ENCODE results near the gene VAC14. TPM values are rescaled to one million over a fixed set of nuclear protein-coding genes. Genes with fewer than 3 reads are reported as not detected.

Gene VAC14
- total RNA-seq, 1 experiment from 2014 or later = 65.5 TPM

DNA sequence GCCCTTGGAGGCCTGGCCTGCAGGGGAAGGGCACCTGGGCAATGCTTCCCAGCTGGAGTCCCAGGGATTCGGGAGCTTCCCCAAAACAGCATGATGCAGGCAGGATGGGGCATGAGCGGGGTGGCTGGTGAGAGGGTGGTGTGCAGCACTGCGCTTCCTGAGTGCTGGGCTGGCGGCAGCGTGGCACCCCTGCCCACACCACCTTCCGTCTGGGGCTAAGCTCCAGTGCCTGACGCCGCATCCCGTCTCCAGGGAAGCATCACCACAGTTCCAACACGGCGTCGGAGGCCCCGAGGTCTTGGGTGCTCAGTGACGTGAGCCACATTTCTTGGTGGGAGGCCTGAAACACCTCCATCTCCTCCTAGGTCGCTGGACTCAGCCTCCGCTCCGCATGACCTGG lies 101.3 kb downstream of the VAC14 start:
- no peaks in the 10 kb centered on the region for H3K9me3 ChIP-seq (ENCODE audit: low read length)
- no peak for DNase-seq
- BruUV-seq (replicated peaks) = no TSS peak
- no peak overlapping the region for H2AFZ ChIP-seq (ENCODE audit: low read length)
- H3F3A ChIP-seq (ENCODE audit: low read length, unreplicated experiment) = no peaks in the 10 kb centered on the region
- ChIA-PET CTCF (no interaction called here), POLR2A (ENCODE audit: unreplicated experiment) (no interaction called here)
- H3K79me2 ChIP-seq (ENCODE audit: low read length) = no peaks in the 10 kb centered on the region
- H3K9ac ChIP-seq (ENCODE audit: low read length) = no peak overlapping the region
- no peaks in the 10 kb centered on the region for H3K27me3 ChIP-seq (ENCODE audit: low read length)
- no peaks in the 10 kb centered on the region for H3K9me2 ChIP-seq (replicated peaks; ENCODE audit: low read length)
- no peak overlapping the region for H3K4me2 ChIP-seq (ENCODE audit: low read length)
- no peak overlapping the region for H3K27ac ChIP-seq (ENCODE audit: low read length)
- no peak for ATAC-seq
- peaks cover 25% of the 10 kb centered on the region for H3K4me1 ChIP-seq (ENCODE audit: insufficient read depth, low read length)
- intact Hi-C loops (cut with micrococcal nuclease) = loop anchor here (10.0 kb wide), 1 partner anchor 75 kb away; no protein-coding TSS in a partner anchor
- no peak overlapping the region for H3K4me3 ChIP-seq (ENCODE audit: low read length)
- TF ChIP-seq, protein P1, sequence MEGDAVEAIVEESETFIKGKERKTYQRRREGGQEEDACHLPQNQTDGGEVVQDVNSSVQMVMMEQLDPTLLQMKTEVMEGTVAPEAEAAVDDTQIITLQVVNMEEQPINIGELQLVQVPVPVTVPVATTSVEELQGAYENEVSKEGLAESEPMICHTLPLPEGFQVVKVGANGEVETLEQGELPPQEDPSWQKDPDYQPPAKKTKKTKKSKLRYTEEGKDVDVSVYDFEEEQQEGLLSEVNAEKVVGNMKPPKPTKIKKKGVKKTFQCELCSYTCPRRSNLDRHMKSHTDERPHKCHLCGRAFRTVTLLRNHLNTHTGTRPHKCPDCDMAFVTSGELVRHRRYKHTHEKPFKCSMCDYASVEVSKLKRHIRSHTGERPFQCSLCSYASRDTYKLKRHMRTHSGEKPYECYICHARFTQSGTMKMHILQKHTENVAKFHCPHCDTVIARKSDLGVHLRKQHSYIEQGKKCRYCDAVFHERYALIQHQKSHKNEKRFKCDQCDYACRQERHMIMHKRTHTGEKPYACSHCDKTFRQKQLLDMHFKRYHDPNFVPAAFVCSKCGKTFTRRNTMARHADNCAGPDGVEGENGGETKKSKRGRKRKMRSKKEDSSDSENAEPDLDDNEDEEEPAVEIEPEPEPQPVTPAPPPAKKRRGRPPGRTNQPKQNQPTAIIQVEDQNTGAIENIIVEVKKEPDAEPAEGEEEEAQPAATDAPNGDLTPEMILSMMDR (conservative IDR thresholded peaks at IDR 0.05; ENCODE audit: low read depth, low read length) = no peak
- no peaks in the 10 kb centered on the region for H3K36me3 ChIP-seq (ENCODE audit: low read depth, low read length)
- H4K20me1 ChIP-seq (ENCODE audit: low read length) = no peaks in the 10 kb centered on the region

DNA sequence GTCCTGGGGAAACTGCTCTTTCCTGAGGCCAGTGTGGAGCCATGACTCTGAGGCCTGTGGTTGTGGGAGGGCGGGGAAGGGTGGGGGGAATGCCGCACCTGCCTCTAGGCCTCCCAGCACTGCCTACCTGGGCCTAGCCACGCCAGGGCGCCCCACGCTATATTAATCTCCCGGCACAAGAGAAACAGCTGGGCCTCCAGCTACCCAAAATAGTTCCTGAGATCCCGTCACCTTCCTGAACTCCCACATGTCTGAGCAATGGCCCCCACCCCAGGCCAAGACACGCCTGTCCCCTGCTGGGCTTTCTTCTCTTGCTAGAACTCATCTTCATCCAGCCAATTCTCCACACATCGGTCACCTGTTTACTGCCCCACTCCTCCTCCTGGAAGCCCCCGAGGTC lies 102.1 kb downstream of the VAC14 start:
- ChIA-PET POLR2A (ENCODE audit: unreplicated experiment) (no interaction called here), CTCF (no interaction called here)
- H3F3A ChIP-seq (ENCODE audit: low read length, unreplicated experiment) = no peaks in the 10 kb centered on the region
- no peaks in the 10 kb centered on the region for H3K9me3 ChIP-seq (ENCODE audit: low read length)
- no peak overlapping the region for H2AFZ ChIP-seq (ENCODE audit: low read length)
- H3K36me3 ChIP-seq (ENCODE audit: low read depth, low read length) = no peaks in the 10 kb centered on the region
- no peak overlapping the region for H3K9ac ChIP-seq (ENCODE audit: low read length)
- no peaks in the 10 kb centered on the region for H3K9me2 ChIP-seq (replicated peaks; ENCODE audit: low read length)
- no peaks in the 10 kb centered on the region for H4K20me1 ChIP-seq (ENCODE audit: low read length)
- BruUV-seq (replicated peaks) = no TSS peak
- H3K27me3 ChIP-seq (ENCODE audit: low read length) = no peaks in the 10 kb centered on the region
- H3K4me3 ChIP-seq (ENCODE audit: low read length) = no peak overlapping the region
- no peak overlapping the region for H3K4me2 ChIP-seq (ENCODE audit: low read length)
- no peaks in the 10 kb centered on the region for H3K79me2 ChIP-seq (ENCODE audit: low read length)
- DNase-seq = no peak
- TF ChIP-seq, protein P1 (conservative IDR thresholded peaks at IDR 0.05; ENCODE audit: low read depth, low read length) = no peak
- TF ChIP-seq EZH2 (IDR thresholded peaks at IDR 0.05; ENCODE audit: low read length, unreplicated experiment) = no peak
- TF ChIP-seq EZH2phosphoT487 (IDR thresholded peaks at IDR 0.05; ENCODE audit: borderline replicate concordance, low read length) = no peak
- H3K27ac ChIP-seq (ENCODE audit: low read length) = no peak overlapping the region
- H3K4me1 ChIP-seq (ENCODE audit: insufficient read depth, low read length) = peaks cover 32% of the 10 kb centered on the region
- intact Hi-C loops (cut with micrococcal nuclease) = loop anchor here (10.0 kb wide), 1 partner anchor 76 kb away; no protein-coding TSS in a partner anchor
- no peak for ATAC-seq

DNA sequence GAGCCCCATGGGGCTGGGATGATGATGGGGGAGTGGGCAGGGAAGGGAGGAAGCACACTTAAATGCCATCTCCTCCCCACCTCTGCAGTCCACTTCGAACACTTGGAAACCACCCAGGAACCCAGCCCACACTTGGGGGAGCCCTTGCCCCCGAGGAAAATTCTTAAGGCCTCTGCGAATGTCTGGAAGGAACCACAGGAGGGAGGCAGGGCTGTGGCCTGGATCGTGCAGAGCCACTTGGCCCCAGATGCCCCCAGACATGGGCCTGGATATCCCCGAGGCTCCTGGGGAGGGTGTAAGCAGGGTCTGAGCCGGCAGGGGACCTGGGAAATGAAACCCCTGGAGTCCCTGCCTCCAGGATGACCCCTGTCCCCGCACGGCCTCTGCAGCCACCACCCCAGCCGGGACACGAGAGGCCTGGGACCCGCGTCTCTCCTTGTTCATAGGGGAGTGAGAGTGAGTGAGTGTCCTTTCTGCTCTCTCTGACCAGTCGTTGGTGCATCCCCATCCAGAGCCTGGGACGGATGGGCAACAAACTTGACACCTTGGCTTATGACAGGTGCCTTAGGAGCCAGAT lies 103.3 kb downstream of the VAC14 start:
- intact Hi-C loops (cut with micrococcal nuclease) = loop anchor here (10.0 kb wide), 1 partner anchor 77 kb away; no protein-coding TSS in a partner anchor
- no peak overlapping the region for H3K4me2 ChIP-seq (ENCODE audit: low read length)
- H3K36me3 ChIP-seq (ENCODE audit: low read depth, low read length) = no peaks in the 10 kb centered on the region
- H4K20me1 ChIP-seq (ENCODE audit: low read length) = no peaks in the 10 kb centered on the region
- no peaks in the 10 kb centered on the region for H3K79me2 ChIP-seq (ENCODE audit: low read length)
- H3K9ac ChIP-seq (ENCODE audit: low read length) = no peak overlapping the region
- no peak overlapping the region for H3K4me3 ChIP-seq (ENCODE audit: low read length)
- BruUV-seq (replicated peaks) = no TSS peak
- ATAC-seq (no peak), DNase-seq (no peak)
- no peak overlapping the region for H2AFZ ChIP-seq (ENCODE audit: low read length)
- no peaks in the 10 kb centered on the region for H3K9me2 ChIP-seq (replicated peaks; ENCODE audit: low read length)
- no peaks in the 10 kb centered on the region for H3K9me3 ChIP-seq (ENCODE audit: low read length)
- TF ChIP-seq EZH2phosphoT487 (IDR thresholded peaks at IDR 0.05; ENCODE audit: borderline replicate concordance, low read length) = no peak
- TF ChIP-seq EZH2 (IDR thresholded peaks at IDR 0.05; ENCODE audit: low read length, unreplicated experiment) = no peak
- TF ChIP-seq, protein P1 (conservative IDR thresholded peaks at IDR 0.05; ENCODE audit: low read depth, low read length) = no peak
- H3K27ac ChIP-seq (ENCODE audit: low read length) = peak overlapping the region; percentile 49
- no peaks in the 10 kb centered on the region for H3F3A ChIP-seq (ENCODE audit: low read length, unreplicated experiment)
- ChIA-PET CTCF (no interaction called here), POLR2A (ENCODE audit: unreplicated experiment) (no interaction called here)
- no peaks in the 10 kb centered on the region for H3K27me3 ChIP-seq (ENCODE audit: low read length)
- peaks cover 41% of the 10 kb centered on the region for H3K4me1 ChIP-seq (ENCODE audit: insufficient read depth, low read length)
